ENCODE measurements around the gene TEX12. TPM values are rescaled to one million over a fixed set of nuclear protein-coding genes. Genes with fewer than 3 reads are reported as not detected.
A peak's percentile ranks its signal among the peaks of the same experiment; 100 is the strongest.
"Not testable (repeated sequence)": the region's sequence is repeated elsewhere in the genome, so short reads cannot be mapped to it uniquely, and the experiment has no call there.

TEX12 gene
- total RNA-seq, 1 experiment from 2014 or later = not detected

DNA sequence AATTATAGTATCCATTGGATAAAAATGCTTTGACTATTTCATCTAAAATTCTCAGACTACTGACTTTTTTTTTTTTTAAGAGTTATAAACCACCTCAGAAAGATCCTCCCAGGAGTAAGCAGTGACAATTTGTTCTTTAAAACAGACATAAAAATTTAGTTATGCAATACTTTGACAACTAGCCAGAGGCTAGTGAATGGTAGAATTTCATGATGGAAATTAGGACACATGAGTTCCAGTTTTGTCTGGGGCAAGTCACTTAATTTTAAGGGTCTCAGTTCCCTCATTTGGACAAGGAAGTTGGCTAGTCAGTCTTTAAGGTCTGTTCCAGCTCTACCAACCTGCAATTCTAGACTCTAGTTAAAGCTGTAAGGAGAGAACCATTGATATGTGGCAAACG, 6.2 kb upstream of the TEX12 start:
- Histone ChIP-seq H3K4me2 (peak overlapping the region; percentile 86), H3K4me3 (peak overlapping the region; percentile 68; the same call in 1 of the 2 replicates), H3K79me2 (ENCODE audit: low read depth) (peaks cover 54% of the 10 kb centered on the region)

DNA sequence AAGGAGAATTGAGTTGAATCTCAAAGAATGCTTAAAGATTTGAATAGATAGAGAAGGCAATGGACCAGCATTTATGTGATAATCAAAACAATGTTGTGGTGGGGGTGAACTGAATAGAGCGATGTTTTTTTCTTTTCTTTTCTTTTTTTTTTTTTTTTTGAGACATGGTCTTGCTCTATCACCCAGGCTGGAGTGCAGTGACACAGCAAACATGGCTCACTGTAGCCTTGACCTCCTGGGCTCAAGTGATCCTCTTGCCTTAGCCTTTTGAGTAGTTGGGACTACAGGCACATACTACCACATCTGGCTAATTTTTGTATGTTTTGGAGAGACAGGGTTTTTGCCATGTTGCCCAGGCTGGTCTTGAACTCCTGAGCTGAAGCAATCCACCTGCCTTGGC, 5.0 kb upstream of the TEX12 start:
- peaks cover 63% of the 10 kb centered on the region for H3F3A ChIP-seq (ENCODE audit: insufficient read depth, low read depth)
- H2AFZ ChIP-seq; H3K9me3 ChIP-seq (ENCODE audit: insufficient read depth, low read depth); POLR2A ChIA-PET (ENCODE audit: unreplicated experiment); DNase-seq; H3K9me2 ChIP-seq (ENCODE audit: insufficient read depth); H4K20me1 ChIP-seq (ENCODE audit: insufficient read depth); BruUV-seq (replicated peaks); CTCF ChIA-PET; H3K27me3 ChIP-seq (ENCODE audit: insufficient read depth, low read depth): not testable (repeated sequence)
- H3K79me2 ChIP-seq (ENCODE audit: low read depth) = peaks cover 49% of the 10 kb centered on the region
- peaks cover 92% of the 10 kb centered on the region for H3K4me1 ChIP-seq (replicated peaks; ENCODE audit: insufficient read depth)
- H3K4me2 ChIP-seq = peak overlapping the region; percentile 86
- peaks cover 21% of the 10 kb centered on the region; the same call in 1 of the 2 replicates for H3K36me3 ChIP-seq (ENCODE audit: low read depth)
- peak overlapping the region; percentile 87 for H3K27ac ChIP-seq
- peak overlapping the region; percentile 68 for H3K4me3 ChIP-seq
- intact Hi-C loops (cut with micrococcal nuclease; ENCODE audit: unreplicated experiment) = loop anchor here (5.0 to 10.0 kb wide), 2 partner anchors 287 to 1805 kb away; partner anchors contain the start of genes ALG9, CFAP68 and FDXACB1

More for the DNA sequence above, 6.2 kb upstream of the TEX12 start:
- intact Hi-C loops (cut with micrococcal nuclease; ENCODE audit: unreplicated experiment) = loop anchor here (5.0 to 10.0 kb wide), 2 partner anchors 286 to 1804 kb away; partner anchors contain the start of genes ALG9, CFAP68 and FDXACB1
- no peaks in the 10 kb centered on the region for H3K9me2 ChIP-seq (ENCODE audit: insufficient read depth)
- peaks cover 92% of the 10 kb centered on the region for H3K4me1 ChIP-seq (replicated peaks; ENCODE audit: insufficient read depth)
- no peaks in the 10 kb centered on the region for H3K9me3 ChIP-seq (ENCODE audit: insufficient read depth, low read depth)
- peaks cover 21% of the 10 kb centered on the region; the same call in 1 of the 2 replicates for H3K36me3 ChIP-seq (ENCODE audit: low read depth)
- no peak for TF ChIP-seq EZH2 (IDR thresholded peaks at IDR 0.05; ENCODE audit: low read depth)
- TF ChIP-seq, protein P1, sequence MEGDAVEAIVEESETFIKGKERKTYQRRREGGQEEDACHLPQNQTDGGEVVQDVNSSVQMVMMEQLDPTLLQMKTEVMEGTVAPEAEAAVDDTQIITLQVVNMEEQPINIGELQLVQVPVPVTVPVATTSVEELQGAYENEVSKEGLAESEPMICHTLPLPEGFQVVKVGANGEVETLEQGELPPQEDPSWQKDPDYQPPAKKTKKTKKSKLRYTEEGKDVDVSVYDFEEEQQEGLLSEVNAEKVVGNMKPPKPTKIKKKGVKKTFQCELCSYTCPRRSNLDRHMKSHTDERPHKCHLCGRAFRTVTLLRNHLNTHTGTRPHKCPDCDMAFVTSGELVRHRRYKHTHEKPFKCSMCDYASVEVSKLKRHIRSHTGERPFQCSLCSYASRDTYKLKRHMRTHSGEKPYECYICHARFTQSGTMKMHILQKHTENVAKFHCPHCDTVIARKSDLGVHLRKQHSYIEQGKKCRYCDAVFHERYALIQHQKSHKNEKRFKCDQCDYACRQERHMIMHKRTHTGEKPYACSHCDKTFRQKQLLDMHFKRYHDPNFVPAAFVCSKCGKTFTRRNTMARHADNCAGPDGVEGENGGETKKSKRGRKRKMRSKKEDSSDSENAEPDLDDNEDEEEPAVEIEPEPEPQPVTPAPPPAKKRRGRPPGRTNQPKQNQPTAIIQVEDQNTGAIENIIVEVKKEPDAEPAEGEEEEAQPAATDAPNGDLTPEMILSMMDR (conservative IDR thresholded peaks at IDR 0.05) = no peak
- H2AFZ ChIP-seq = no peak overlapping the region
- no peak for DNase-seq
- POLR2A ChIA-PET (ENCODE audit: unreplicated experiment) = no interaction called here
- CTCF ChIA-PET = interaction anchor here (0.6 kb wide), 1 partner anchor 129 kb away, joined by 5 read pairs; no protein-coding TSS in a partner anchor
- peaks cover 64% of the 10 kb centered on the region for H3F3A ChIP-seq (ENCODE audit: insufficient read depth, low read depth)
- no peaks in the 10 kb centered on the region for H3K27me3 ChIP-seq (ENCODE audit: insufficient read depth, low read depth)
- no TSS peak for BruUV-seq (replicated peaks)
- 0 out of 2 replicates have a peak overlapping the region, but pooled peaks have one; percentile 87 for H3K27ac ChIP-seq
- H4K20me1 ChIP-seq (ENCODE audit: insufficient read depth) = no peaks in the 10 kb centered on the region

DNA sequence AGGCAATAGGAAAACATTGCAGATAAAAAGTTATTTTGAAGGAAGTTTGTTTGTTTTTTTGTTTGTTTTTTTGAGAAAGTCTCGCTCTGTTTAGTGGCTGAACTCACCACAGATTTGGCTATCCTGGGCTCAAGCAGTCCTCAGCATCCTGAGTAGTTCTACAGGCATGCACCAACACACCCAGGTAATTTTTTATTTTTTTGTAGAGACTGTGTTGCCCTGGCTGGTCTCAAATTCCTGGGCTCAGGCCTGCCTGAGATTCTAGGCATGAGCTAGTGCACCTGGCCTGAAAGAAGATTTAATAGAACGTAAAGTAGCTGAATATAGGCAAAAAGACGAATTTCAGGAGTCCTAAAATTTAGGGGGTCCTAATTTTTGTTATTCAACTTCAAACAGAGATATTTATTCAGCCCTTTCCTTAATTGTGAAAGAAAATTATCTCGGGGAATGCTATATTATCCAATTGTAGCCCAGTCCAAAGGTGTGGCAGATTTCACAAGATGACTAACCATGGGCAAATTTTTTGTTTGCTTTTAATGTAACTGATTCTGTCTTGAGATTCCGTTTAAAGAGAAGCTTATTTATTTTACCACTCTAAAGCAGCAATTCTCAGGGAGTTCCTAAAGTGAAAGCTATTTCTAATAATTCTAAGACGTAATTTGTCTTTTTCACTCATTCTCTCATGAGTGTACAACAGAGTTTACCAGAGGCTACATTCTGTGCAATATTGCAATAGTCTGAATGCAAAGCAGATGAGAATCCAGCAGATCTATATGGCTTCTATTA, 4.2 kb upstream of the TEX12 start:
- CTCF ChIA-PET = interaction anchor here (0.6 to 1.7 kb wide), 3 partner anchors 12 to 291 kb away, joined by 3 to 5 read pairs (median 3); partner anchors contain the start of gene BCO2
- Histone ChIP-seq H4K20me1 (ENCODE audit: insufficient read depth) (no peaks in the 10 kb centered on the region), H3K9me2 (ENCODE audit: insufficient read depth) (no peaks in the 10 kb centered on the region), H3K4me1 (replicated peaks; ENCODE audit: insufficient read depth) (peaks cover 86% of the 10 kb centered on the region), H3K9me3 (ENCODE audit: insufficient read depth, low read depth) (no peaks in the 10 kb centered on the region), H3K27me3 (ENCODE audit: insufficient read depth, low read depth) (no peaks in the 10 kb centered on the region), H3K4me3 (peak overlapping the region; percentile 68), H3K4me2 (peak overlapping the region; percentile 86), H3K36me3 (ENCODE audit: low read depth) (peaks cover 21% of the 10 kb centered on the region; the same call in 1 of the 2 replicates), H3F3A (ENCODE audit: insufficient read depth, low read depth) (peaks cover 58% of the 10 kb centered on the region), H2AFZ (no peak overlapping the region; the same call in 1 of the 2 replicates), H3K79me2 (ENCODE audit: low read depth) (peaks cover 49% of the 10 kb centered on the region), H3K27ac (peak overlapping the region; percentile 87)
- no peak for TF ChIP-seq EZH2 (IDR thresholded peaks at IDR 0.05; ENCODE audit: low read depth)
- TF ChIP-seq, protein P1 (conservative IDR thresholded peaks at IDR 0.05) = no peak
- DNase-seq = peak; percentile 47 to 93
- POLR2A ChIA-PET (ENCODE audit: unreplicated experiment) = interaction anchor here (0.5 kb wide), 1 partner anchor 10 kb away, joined by 3 read pairs; no protein-coding TSS in a partner anchor
- intact Hi-C loops (cut with micrococcal nuclease; ENCODE audit: unreplicated experiment) = loop anchor here (5.0 to 10.0 kb wide), 2 partner anchors 288 to 1806 kb away; partner anchors contain the start of genes ALG9, CFAP68 and FDXACB1
- TSS peak; percentile 42 for BruUV-seq (replicated peaks)
